Measurements from ENCODE around the gene LHFPL3. TPM values are rescaled to one million over a fixed set of nuclear protein-coding genes. Genes with fewer than 3 reads are reported as not detected.

Gene LHFPL3
- total and polyA plus RNA-seq, 2 experiments from 2014 or later = 0.24 TPM; not detected in 1

DNA sequence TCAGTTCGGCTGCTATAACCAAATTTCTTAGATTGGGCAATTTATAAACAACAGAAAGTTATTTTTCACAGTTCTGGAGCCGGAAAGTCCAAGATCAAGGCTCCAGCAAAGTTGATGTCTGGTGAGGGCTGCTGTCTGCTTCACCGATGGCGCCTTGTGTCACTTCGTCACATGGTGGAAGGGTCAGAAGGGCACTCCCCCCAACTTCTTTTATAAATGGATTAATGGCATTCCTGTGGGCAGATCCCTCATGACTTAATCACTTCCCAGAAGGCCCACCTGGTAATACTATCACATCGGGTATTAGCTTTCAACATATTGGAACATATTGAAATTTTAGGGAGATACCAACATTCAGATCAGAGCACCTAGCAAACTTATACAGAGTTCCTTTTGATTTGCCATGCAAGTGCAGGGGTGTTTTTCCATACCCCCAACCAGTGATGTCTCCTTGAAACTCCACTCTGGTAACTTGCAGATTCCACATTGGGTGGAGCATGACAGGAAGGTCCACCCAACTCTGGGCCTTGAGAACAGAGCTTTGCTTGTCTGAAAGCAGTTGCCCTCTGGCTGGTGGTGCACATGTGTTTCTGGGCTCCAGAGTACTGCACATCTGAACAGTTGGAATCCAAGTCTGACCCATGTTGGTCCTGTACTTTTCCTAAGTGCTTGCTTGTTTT is 600.5 kb downstream of the LHFPL3 start (continued):
- no peak for TF ChIP-seq POLR2AphosphoS5 (IDR thresholded peaks at IDR 0.05; ENCODE audit: low read depth)
- TF ChIP-seq ZNF462 (CRISPR knock-in tag; IDR thresholded peaks at IDR 0.05) = no peak
- no peak for TF ChIP-seq ZNF114 (CRISPR knock-in tag; IDR thresholded peaks at IDR 0.05)

DNA sequence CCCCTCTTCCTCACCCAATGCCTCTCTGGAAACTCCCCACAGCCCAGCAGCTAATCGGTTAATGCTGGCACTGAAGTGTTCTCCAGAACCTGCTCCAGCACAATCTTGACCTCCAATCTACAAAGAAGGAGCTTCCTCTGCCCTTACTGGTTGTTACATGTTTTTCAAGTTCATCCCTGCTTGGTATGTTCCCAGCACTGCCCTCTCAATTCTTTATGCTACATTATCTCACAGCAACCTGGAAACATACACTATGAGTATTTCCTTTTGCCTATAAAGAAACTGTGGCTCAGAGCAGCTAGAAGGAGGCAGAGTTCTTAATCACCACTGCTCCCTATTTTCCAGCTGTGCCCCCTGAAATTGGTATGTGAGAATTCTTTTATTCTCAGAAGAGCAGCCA is 601.5 kb downstream of the LHFPL3 start:
- Mint-ChIP-seq H3K4me1 (peaks cover 27% of the 10 kb centered on the region), H3K27me3 (ENCODE audit: insufficient read depth, low read depth, poor library complexity) (peaks cover 2% of the 10 kb centered on the region), H3K4me3 (no peak overlapping the region), H3K27ac (no peak overlapping the region), H3K9me3 (no peaks in the 10 kb centered on the region), H3K36me3 (ENCODE audit: low read depth) (no peaks in the 10 kb centered on the region)
- Histone ChIP-seq H3K27ac (ENCODE audit: low read depth) (no peak overlapping the region), H3K27me3 (ENCODE audit: insufficient read depth) (no peaks in the 10 kb centered on the region), H3F3A (replicated peaks; ENCODE audit: low read depth) (peaks cover 6% of the 10 kb centered on the region; the same call in 1 of the 2 replicates), H3K4me3 (no peak overlapping the region), H3K4me1 (ENCODE audit: insufficient read depth) (peaks cover 12% of the 10 kb centered on the region; the same call in 1 of the 2 replicates), H3K36me3 (ENCODE audit: insufficient read depth) (no peaks in the 10 kb centered on the region), H3K4me2 (no peak overlapping the region), H4K20me1 (replicated peaks; ENCODE audit: insufficient read depth) (no peaks in the 10 kb centered on the region), H3K79me2 (replicated peaks; ENCODE audit: insufficient read depth) (no peaks in the 10 kb centered on the region), H2AFZ (no peak overlapping the region), H3K9me2 (ENCODE audit: insufficient read depth) (no peaks in the 10 kb centered on the region)
- ATAC-seq = no peak
- no peak for DNase-seq (ENCODE audit: low spot score)
- TF ChIP-seq NANOG (IDR thresholded peaks at IDR 0.05; ENCODE audit: borderline replicate concordance) = no peak
- no peak for TF ChIP-seq EZH2phosphoT487 (IDR thresholded peaks at IDR 0.05; ENCODE audit: unreplicated experiment)
- TF ChIP-seq STAT1 (IDR thresholded peaks at IDR 0.05; ENCODE audit: unreplicated experiment) = no peak
- TF ChIP-seq ZNF462 (CRISPR knock-in tag; IDR thresholded peaks at IDR 0.05) = no peak
- no peak for TF ChIP-seq CREB1 (CRISPR knock-in tag; IDR thresholded peaks at IDR 0.05; ENCODE audit: low read depth)
- TF ChIP-seq ZNF331 (CRISPR knock-in tag; IDR thresholded peaks at IDR 0.05; ENCODE audit: low read depth) = no peak
- TF ChIP-seq EZH2 (IDR thresholded peaks at IDR 0.05; ENCODE audit: low read depth, unreplicated experiment) = no peak
- no peak for TF ChIP-seq ZNF114 (CRISPR knock-in tag; IDR thresholded peaks at IDR 0.05)
